Left hindlimb (tissue), 1 donor: ENCODE measurements around the gene DAGLA.

Experiments
- DNase-seq: peaks from one replicate; pipeline ENCODE4 v3.0.0-alpha.2; 2018

The DAGLA gene

GRCh38 chr11:61769169-61769920 is 89.2 kb downstream of the DAGLA start:
- DNase-seq: no peak

DNA sequence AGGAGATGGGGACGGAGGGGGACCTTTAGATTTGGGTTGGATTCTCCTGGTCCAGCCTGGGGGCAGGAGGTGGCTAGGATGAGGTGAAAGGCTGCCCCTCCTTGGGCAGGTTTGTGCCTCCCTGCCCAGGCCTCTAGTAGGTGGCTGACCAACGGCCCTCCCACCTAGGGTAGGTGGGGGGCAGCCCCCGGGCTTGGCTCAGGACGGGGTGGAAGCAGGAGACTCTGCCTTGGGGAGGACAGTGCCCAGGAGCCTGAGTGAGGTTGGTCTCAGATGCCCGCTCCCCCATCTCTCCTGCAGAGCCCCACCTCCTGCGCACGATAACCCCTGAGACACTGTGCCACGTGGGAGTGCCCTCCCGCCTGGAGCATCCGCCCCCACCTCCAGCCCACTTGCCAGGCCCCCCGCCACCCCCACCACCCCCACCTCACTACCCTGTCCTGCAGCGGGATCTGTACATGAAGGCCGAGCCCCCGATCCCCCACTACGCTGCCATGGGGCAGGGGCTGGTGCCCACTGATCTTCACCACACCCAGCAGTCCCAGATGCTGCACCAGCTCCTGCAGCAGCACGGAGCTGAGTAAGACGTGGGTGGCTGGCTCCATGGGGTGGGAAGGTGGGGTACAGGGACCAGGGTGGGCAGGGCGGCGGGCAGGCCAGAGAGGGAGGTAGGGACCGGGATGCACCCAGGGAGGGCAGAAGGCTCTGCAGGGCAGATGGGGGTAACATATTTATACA is 89.9 kb downstream of the DAGLA start:
- DNase-seq: no peak

DNA sequence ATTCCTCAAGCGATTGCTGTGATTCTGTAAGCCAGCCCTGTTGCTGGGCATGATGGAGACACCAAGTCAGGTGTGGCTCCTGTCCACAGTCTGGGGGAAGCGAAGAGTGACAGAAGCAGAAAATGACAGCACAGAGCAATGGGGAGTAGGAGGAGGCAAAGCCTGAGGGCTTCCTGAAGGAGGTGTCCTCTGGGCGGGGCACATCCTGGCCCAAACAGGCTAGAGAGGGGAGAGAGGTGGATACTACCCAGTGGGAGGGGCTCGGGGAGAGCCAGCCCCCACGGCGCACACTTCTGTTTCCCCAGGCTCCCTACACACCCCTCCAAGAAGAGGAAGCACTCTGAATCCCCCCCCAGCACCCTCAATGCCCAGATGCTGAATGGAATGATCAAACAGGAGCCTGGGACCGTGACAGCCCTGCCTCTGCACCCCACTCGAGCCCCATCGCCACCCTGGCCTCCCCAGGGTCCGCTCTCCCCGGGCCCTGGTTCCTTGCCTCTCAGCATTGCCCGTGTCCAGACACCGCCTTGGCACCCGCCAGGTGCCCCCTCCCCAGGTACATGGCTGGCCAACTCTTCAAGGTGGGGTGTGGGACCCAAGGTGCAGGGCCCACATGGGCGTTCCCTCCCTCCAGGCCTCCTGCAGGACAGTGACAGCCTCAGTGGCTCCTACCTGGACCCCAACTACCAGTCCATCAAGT is 91.2 kb downstream of the DAGLA start:
- no peak for DNase-seq

GRCh38 chr11:61771985-61772455 is 91.8 kb downstream of the DAGLA start:
- DNase-seq: no peak

GRCh38 chr11:61773356-61773755 is 93.2 kb downstream of the DAGLA start:
- DNase-seq: no peak

- DNase-seq: no peak
Measured at GRCh38 chr11:61773809-61774208, 93.6 kb downstream of the DAGLA start.

DNA sequence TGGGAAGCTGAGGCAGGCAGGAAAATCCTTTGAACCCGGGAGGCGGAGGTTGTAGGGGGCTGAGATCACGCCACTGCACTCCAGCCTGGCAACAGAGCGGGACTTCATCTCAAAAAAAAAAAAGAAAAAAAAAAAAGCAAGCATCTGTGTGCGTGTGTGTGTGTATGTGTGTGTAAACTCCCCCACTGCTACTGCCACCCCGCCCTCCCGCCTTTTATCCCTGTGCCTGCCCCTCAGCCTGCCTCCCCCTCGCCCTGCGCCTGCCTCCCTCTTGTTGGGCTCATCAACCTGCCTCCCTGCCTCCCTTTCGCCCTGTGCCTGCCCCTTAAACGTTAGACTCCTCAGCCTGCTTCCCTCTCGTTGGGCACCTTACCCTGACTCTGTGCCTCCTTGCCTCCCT is 94.2 kb downstream of the DAGLA start:
- no peak for DNase-seq

DNA sequence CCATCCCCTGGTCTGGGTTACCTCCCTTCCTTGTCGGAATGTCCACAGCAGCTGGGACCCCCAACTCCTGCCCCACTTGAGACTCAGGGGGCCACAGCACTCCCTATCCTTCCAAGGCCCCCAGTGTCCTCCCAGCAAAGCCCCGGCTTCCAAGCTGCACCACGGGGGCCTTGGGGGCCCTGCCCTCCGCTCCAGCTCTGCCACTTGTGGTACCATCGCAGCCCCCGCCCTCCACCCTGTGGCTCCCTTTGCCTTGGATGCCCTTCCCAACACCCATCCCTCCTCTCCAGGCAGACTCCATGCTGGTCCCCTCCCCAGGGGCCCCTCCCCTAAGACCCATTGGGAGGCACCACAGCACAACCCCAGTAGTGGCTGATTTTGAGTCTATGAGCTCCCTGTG is 94.9 kb downstream of the DAGLA start:
- no peak for DNase-seq

- DNase-seq: no peak
Measured at GRCh38 chr11:61775606-61776554, 95.7 kb downstream of the DAGLA start.

- no peak for DNase-seq
Measured at GRCh38 chr11:61776561-61777075, 96.4 kb downstream of the DAGLA start.

DNA sequence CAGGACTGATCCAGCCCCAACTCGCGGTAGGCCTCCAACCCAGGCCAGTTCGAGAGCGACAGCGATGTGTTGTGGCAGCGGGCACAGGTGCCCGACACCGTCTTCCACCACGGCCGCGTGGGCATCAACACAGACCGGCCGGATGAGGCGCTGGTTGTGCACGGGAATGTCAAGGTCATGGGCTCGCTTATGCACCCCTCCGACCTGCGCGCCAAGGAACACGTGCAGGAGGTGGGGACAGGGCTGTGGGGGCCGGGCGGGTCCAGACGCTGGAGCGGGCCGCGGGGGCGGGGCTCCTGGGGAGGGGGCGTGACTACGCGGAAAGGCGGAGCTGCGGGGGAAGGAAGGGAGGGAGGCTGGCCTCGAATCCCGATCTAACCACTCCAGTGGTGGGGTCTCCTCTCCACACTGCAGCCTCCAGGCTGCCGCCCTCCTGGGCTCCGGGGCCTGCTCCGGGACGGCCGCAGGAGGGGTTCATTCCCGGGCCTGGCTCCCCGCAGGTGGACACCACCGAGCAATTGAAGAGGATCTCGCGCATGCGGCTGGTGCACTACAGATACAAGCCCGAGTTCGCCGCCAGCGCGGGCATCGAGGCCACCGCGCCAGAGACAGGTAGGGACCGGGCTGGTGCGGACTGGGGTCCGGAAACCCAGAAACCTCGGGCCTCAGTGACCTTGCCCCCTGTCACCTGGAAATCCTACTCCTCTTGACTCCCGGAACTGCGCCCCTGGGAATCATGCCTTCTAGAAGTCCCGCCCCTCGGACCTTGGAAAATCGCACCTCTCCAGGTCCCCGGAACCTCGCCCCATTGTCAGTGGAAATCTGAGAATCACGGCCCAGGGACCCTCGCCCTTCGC is 97.3 kb downstream of the DAGLA start:
- peak; percentile 58 for DNase-seq

GRCh38 chr11:61778357-61778886 is 98.2 kb downstream of the DAGLA start:
- no peak for DNase-seq

GRCh38 chr11:61778920-61779650 is 98.9 kb downstream of the DAGLA start:
- no peak for DNase-seq

DNA sequence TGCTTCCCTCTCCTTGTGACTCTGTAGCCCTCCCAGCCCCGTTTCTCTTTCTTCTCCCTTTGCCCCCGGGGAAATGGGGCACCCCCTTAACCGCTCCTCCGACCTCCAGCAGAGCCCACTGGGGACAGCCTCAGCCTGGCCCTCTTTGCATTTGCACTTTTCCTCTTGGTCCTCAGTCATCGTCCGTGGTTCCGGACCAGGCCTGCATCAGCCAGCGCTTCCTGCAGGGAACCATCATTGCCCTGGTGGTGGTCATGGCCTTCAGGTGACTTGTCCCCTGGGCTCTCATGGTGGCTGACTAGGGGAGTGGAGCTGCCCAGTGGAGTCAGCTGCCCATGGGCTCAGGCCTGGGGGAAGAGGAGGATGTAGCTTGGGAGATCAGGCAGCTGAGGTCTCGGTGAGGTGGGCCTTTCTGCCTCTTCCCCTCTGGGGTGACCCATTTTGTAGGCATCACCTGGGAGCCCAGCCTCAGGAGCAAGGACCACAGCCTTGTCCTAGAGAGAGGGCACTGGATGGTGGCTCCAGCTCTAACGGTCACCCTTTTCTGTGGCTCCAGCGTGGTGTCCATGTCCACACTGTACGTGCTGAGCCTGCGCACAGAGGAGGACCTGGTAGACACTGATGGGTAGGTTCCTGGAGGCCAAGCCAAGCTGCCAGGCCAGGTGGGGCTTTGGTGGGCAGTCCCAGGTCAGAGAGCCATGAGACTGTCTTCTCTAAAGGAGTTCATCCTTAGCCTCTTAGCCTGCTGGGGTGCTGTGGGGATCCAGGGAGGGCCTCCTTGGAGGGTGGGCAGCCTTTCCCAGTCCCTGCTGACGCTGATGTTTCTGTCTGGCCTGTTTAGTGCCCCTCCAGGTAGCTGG is 99.7 kb downstream of the DAGLA start:
- no peak for DNase-seq

- no peak for DNase-seq
Measured at GRCh38 chr11:61780581-61781162, 100.5 kb downstream of the DAGLA start.

- DNase-seq: no peak
Measured at GRCh38 chr11:61781585-61781984, 101.4 kb downstream of the DAGLA start.

DNA sequence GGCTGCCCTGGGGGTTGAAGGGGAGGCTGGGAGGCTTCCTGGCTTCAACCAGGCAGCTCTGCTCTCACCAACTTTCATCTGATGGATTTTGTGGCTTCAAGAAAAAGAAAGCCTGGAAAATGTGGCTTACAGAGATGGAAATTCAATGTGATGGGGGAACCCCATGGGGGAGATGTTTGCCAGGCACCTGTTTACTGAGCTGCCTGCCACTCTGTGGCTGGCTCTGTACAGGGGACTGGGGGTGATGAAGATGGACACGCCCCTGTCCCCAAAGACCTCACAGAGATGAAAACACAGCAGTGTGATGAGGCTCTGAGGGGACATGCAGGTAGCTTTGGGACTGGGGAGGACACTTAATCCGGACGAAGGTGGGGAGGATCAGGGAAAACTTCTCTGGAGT is 102.1 kb downstream of the DAGLA start:
- DNase-seq: no peak

GRCh38 chr11:61782841-61783240 is 102.7 kb downstream of the DAGLA start:
- DNase-seq: no peak
